ENCODE measurements around the gene MYO6. TPM values are rescaled to one million over a fixed set of nuclear protein-coding genes. Genes with fewer than 3 reads are reported as not detected.

MYO6 gene
- total RNA-seq, 1 donor from 2014 or later = 62.7 TPM

- intact Hi-C loops (cut with DNase I) = no loop called here
- no peaks in the 10 kb centered on the region for H3K27me3 ChIP-seq (ENCODE audit: low read depth)
- no peaks in the 10 kb centered on the region for H3K9me3 ChIP-seq
- no peaks in the 10 kb centered on the region for H3K4me1 ChIP-seq
- ATAC-seq (peak; percentile 78 to 79), DNase-seq (no peak)
- TF ChIP-seq CTCF (IDR thresholded peaks at IDR 0.05) = no peak
- H3K4me3 ChIP-seq = no peak overlapping the region
- no peaks in the 10 kb centered on the region for H3K36me3 ChIP-seq
- H3K27ac ChIP-seq = no peak overlapping the region
These were observed 51.9 kb downstream of the MYO6 start for GRCh38 chr6:75800708-75801505.

GRCh38 chr6:75802366-75802765, 53.3 kb downstream of the MYO6 start:
- Histone ChIP-seq H3K9me3 (no peaks in the 10 kb centered on the region), H3K4me1 (no peaks in the 10 kb centered on the region), H3K27me3 (ENCODE audit: low read depth) (no peaks in the 10 kb centered on the region), H3K27ac (no peak overlapping the region), H3K4me3 (no peak overlapping the region), H3K36me3 (no peaks in the 10 kb centered on the region)
- DNase-seq (no peak), ATAC-seq (peak in 1 of 2 donors; percentile 34)
- no peak for TF ChIP-seq CTCF (IDR thresholded peaks at IDR 0.05)
- intact Hi-C loops (cut with DNase I) = no loop called here

DNA sequence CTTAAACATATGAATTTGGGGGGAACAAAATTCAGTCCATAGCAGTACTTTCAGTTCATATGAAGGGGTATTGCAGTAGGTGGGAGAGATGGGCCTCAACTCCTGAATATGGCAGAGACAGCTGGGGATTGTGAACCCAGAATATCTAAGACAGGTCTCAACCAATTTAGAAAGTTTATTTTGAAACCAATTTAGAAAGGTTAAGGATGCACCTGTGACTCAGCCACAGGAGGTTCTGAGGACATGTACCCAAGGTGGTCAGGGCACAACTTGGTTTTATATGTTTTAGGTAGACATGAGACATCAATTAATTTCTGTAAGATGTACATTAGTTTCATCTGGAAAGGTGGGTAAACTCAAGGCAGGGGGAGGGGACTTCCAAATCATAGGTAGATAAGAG, 59.5 kb downstream of the MYO6 start:
- no peaks in the 10 kb centered on the region for H3K4me1 ChIP-seq
- H3K27me3 ChIP-seq (ENCODE audit: low read depth) = no peaks in the 10 kb centered on the region
- no peak for ATAC-seq
- no peak overlapping the region for H3K4me3 ChIP-seq
- no peaks in the 10 kb centered on the region for H3K9me3 ChIP-seq
- intact Hi-C loops (cut with DNase I) = no loop called here
- no peak overlapping the region for H3K27ac ChIP-seq
- H3K36me3 ChIP-seq = no peaks in the 10 kb centered on the region
- no peak for TF ChIP-seq CTCF (IDR thresholded peaks at IDR 0.05)
- no peak for DNase-seq

DNA sequence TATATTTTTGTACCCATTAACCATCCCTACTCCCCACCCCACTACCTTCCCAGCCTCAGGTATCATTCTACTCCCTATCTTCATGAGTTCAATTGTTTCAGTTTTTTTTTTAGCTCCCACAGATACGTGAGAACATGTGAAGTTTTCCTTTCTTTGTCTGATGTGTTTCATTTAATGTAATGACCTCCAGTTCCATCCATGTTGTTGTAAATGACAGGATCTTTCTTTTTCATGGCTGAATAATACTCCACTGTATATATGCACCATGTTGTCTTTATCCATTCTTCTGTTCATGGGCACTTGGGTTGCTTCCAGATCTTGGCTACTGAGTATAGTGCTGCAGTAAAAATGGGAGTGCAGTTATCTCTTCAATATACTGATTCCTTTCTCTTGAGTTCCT, 63.5 kb downstream of the MYO6 start:
- no peak for TF ChIP-seq CTCF (IDR thresholded peaks at IDR 0.05)
- intact Hi-C loops (cut with DNase I) = no loop called here
- Histone ChIP-seq H3K4me1 (no peaks in the 10 kb centered on the region), H3K27me3 (ENCODE audit: low read depth) (no peaks in the 10 kb centered on the region), H3K9me3 (no peaks in the 10 kb centered on the region), H3K4me3 (no peak overlapping the region), H3K27ac (no peak overlapping the region), H3K36me3 (no peaks in the 10 kb centered on the region)
- no peak for DNase-seq
- ATAC-seq = no peak

DNA sequence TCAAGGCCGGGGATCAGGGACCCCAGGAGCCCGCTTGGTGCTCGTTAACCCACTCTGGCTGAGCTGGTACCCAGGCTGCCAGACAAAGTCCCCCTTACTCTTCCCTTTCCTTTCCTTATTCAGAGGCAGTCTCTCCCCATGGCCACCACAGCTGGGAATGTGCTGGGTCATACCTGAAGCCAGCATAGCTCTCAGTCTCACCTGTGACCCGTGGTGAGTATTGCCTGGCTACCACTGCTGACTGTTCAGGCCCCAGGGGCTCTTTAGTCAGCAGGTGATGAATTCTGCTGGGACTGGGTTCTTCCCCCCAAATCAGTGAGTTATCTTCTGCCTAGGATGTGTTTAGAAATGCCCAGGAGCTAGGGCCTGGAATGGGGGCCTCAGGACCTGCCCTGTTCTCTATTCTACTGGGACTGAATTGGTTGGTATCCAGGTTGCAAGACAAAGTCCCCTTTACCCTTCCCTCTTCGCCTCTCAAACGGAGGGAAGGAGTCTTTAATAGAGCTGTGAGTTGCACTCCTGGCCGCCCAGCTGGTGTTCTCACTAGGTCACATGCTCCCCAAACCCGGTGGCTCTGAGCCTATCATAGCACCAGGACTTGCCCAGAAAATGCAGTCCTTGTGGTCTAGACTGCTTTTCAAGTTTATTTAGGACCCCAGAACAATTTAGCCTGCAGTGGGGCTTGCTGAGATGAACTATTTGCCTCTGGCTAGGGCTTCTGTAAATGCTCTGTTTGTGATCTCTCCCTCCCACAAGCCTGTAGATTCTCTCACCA, 64.6 kb downstream of the MYO6 start:
- peak in 1 of 2 donors; percentile 29 for ATAC-seq
- no peak overlapping the region for H3K4me3 ChIP-seq
- TF ChIP-seq CTCF (IDR thresholded peaks at IDR 0.05) = no peak
- H3K4me1 ChIP-seq = no peaks in the 10 kb centered on the region
- no peaks in the 10 kb centered on the region for H3K36me3 ChIP-seq
- no peak overlapping the region for H3K27ac ChIP-seq
- H3K9me3 ChIP-seq = no peaks in the 10 kb centered on the region
- H3K27me3 ChIP-seq (ENCODE audit: low read depth) = no peaks in the 10 kb centered on the region
- intact Hi-C loops (cut with DNase I) = no loop called here
- no peak for DNase-seq
